ENCODE data around the gene ADCY1. TPM values are rescaled to one million over a fixed set of nuclear protein-coding genes. Genes with fewer than 3 reads are reported as not detected.
"Not testable (repeated sequence)": the region's sequence is repeated elsewhere in the genome, so short reads cannot be mapped to it uniquely, and the experiment has no call there.

Gene ADCY1
- total and polyA plus RNA-seq, 2 experiments from 2014 or later, result 15.6 to 22.9 TPM

DNA sequence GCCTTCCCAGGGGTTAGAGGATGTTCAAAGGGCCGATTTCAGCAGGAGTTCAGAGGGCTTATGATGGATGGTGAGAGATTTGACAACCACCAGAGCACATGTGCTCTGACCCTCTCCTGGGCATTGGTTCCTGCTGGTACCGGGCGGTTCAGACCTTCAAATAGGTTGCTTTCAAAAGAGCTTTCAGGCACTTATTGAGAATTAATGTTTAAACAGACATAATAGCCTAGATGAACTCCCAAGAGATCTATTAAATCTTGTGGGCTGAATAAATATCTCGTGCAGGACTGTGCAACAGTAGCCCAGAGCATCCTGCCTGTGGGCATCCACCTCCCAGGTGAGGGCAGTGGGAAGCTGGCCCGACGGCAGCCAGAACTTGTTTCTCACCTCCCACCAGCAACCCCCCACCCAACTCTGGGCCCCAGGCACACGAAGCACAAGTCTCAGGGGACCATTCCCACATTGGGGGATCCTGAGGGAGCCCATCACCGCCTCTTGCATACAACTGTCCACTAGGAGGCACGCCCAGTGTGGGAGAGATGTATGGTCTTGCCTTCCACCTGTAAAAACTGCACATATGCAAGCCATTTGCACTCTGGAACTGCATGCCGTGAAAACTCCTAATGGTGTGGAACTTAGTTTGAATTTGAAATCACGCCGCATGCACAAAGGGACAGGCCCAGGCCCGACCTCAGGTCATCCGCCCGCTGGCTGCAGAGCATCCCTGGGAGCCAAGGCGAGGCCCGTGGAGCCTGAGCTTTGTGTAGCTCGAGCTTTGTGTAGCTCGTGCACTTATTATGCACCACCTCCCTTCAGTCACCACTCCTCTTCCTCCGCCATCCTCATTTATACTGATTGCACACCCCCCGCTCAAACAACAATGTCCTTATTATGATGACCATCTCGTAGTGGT is 147.8 kb downstream of the ADCY1 start:
- TF ChIP-seq, protein P1, sequence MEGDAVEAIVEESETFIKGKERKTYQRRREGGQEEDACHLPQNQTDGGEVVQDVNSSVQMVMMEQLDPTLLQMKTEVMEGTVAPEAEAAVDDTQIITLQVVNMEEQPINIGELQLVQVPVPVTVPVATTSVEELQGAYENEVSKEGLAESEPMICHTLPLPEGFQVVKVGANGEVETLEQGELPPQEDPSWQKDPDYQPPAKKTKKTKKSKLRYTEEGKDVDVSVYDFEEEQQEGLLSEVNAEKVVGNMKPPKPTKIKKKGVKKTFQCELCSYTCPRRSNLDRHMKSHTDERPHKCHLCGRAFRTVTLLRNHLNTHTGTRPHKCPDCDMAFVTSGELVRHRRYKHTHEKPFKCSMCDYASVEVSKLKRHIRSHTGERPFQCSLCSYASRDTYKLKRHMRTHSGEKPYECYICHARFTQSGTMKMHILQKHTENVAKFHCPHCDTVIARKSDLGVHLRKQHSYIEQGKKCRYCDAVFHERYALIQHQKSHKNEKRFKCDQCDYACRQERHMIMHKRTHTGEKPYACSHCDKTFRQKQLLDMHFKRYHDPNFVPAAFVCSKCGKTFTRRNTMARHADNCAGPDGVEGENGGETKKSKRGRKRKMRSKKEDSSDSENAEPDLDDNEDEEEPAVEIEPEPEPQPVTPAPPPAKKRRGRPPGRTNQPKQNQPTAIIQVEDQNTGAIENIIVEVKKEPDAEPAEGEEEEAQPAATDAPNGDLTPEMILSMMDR (IDR thresholded peaks at IDR 0.05; ENCODE audit: low read depth, low read length), result no peak
- DNase-seq (ENCODE audit: low read depth in 1 of 2, low spot score in 1 of 2), result no peak

DNA sequence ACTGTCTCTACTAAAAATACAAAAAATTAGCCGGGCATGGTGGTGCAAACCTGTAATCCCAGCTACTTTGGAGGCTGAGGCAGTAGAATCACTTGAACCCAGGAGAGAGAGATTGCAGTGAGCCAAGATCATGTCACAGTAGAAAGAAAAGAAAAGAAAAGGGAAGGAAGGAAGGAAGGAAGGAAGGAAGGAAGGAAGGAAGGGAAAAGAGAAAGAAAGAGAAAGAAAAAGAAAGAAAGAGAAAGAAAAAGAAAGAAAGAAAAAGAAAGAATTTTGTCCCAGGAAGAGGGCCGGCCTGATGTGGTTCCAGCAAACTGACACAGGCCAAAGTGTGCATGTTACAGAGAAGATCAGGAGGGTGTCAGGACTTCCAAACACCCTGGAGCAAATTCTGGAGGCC is 151.1 kb downstream of the ADCY1 start:
- not testable (repeated sequence) for H3K27me3 ChIP-seq; H3K4me1 ChIP-seq (ENCODE audit: low read depth); DNase-seq (ENCODE audit: low read depth in 1 of 2, low spot score in 1 of 2); H3K9me3 ChIP-seq (ENCODE audit: low read depth); H3K4me3 ChIP-seq; H3K27ac ChIP-seq
- peaks cover 13% of the 10 kb centered on the region for H3K36me3 ChIP-seq

More for the DNA sequence above, 147.8 kb downstream of the ADCY1 start:
- Histone ChIP-seq H3K27ac (no peak overlapping the region), H3K36me3 (peaks cover 8% of the 10 kb centered on the region), H3K4me1 (ENCODE audit: low read depth) (no peaks in the 10 kb centered on the region), H3K9me3 (ENCODE audit: low read depth) (no peaks in the 10 kb centered on the region), H3K27me3 (no peaks in the 10 kb centered on the region), H3K4me3 (no peak overlapping the region)

DNA sequence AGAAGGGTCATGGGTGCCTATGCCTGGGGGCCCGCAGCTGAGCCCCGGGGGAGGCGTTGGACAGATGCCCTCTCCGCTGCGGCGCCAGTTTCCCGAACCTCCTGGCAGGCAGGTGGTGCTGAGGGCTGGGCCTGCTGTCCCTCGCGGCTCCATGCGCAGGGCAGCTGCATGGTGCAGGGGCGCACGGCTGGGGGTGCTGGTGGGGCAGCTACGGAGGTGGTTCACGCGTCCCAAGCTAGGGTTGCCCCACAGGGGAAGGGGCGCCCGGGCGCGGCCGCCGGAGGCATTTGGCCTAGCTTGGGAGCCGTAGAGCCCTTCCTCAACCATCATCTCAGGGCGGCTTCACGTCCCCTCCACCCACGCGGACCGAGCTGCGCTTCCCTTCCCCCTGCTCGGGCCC is 152.7 kb downstream of the ADCY1 start:
- DNase-seq (ENCODE audit: low read depth in 1 of 2, low spot score in 1 of 2), result no peak
- Histone ChIP-seq H3K27ac (no peak overlapping the region), H3K4me3 (no peak overlapping the region), H3K36me3 (peaks cover 13% of the 10 kb centered on the region), H3K9me3 (ENCODE audit: low read depth) (no peaks in the 10 kb centered on the region), H3K27me3 (no peaks in the 10 kb centered on the region), H3K4me1 (ENCODE audit: low read depth) (no peaks in the 10 kb centered on the region)
- TF ChIP-seq, protein P1 (IDR thresholded peaks at IDR 0.05; ENCODE audit: low read depth, low read length), result no peak

DNA sequence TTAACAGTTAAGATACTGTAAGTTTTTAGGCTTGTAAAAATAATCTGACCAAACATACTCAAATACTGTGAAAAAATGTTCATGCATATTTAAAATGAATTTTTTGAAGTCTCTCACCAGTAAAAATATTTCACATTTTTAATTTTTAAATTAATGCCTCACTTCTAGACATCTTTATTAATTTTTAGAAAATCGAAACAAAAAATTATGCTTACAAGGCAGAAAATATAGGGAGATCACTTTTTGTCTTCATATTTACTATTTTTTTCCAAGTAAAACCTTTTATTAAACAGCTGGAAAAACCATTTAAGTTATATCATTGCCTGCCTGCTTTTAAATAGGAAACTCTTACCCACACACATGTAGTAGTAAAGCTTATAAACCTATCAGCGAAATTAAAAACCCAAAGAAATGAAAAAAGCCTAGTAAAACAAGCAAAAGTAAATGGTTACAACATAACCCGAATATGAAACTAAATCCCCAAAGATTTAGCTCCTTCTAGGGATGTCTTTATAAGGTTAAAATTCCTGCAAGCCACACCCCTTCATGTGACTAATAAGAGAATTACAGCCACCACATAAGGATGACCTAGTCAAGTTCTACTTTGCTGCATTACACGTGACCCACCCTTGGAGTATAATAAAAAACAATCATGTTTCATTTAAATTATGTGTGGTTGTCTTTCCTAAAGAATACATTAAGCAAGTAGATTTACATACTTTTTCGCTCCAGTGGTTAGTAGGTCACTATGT is 157.7 kb downstream of the ADCY1 start:
- H3K36me3 ChIP-seq; H3K27ac ChIP-seq; H3K4me1 ChIP-seq (ENCODE audit: low read depth); H3K9me3 ChIP-seq (ENCODE audit: low read depth); H3K4me3 ChIP-seq; H3K27me3 ChIP-seq: not testable (repeated sequence)
- peak in 1 of 2 donors; percentile 51 for DNase-seq (ENCODE audit: low read depth in 1 of 2, low spot score in 1 of 2)

DNA sequence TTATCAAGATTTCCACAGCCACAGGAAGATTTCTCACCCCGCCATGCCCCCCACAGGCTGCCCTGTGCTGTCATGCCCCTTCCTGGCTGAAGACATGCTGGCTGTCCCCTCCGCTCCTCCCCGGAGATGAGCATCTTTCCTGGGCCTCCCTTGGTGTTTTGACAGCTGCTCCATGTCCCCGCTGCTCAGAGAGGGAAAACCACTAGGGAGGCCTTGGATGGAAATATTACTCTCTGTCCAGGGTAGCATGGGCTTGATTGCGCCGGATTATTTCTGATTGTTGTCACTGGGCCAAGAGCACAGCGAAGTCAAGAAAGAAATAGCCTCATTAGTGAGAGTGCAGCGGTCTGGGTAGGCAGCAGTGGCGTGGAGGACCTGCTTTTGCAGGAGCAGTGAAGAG is 164.8 kb downstream of the ADCY1 start:
- H3K9me3 ChIP-seq (ENCODE audit: low read depth); H3K27me3 ChIP-seq; H3K4me3 ChIP-seq; DNase-seq (ENCODE audit: low read depth in 1 of 2, low spot score in 1 of 2); H3K27ac ChIP-seq; H3K36me3 ChIP-seq; H3K4me1 ChIP-seq (ENCODE audit: low read depth): not testable (repeated sequence)

DNA sequence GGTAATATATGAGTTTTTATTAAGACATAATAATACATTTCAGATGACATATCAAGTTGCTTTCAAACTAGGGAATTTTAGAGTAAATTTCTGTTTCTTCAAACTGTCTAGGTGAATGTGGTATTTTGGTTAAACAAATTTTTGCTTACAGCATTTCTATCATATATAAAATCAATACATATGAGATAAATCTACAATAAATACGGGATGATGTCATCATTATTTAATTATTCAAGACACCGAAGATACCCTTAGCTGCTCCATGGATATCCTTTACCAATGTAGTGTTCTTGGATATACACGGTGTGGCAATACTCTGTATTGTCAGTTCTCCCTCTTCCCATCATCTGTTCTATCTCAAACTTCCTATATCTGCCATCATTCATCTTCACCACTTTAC is 166.4 kb downstream of the ADCY1 start:
- not testable (repeated sequence) for H3K4me1 ChIP-seq (ENCODE audit: low read depth); H3K27me3 ChIP-seq; H3K27ac ChIP-seq; H3K36me3 ChIP-seq; H3K9me3 ChIP-seq (ENCODE audit: low read depth); H3K4me3 ChIP-seq; DNase-seq (ENCODE audit: low read depth in 1 of 2, low spot score in 1 of 2)

DNA sequence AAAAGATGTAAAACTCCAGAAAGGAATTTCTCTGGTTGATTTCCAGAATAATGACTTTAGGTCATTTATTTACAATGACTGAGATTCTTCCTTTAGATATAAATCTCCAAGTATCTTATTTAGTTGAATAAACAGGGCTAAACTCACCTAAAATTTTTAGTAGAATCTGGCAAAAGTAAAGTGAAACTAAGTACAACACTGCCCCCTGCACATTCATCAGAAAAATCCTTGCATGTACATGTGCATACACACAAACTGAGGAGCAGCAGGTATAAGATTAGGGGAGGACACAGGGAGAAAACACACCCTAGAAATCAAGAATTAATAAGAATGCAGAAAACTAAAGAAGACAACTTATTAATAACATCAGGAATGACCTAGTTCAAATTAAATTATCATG is 174.8 kb downstream of the ADCY1 start:
- H3K27me3 ChIP-seq; H3K4me1 ChIP-seq (ENCODE audit: low read depth); H3K36me3 ChIP-seq; H3K27ac ChIP-seq; H3K4me3 ChIP-seq; H3K9me3 ChIP-seq (ENCODE audit: low read depth): not testable (repeated sequence)
- peak in 1 of 2 donors; percentile 25 for DNase-seq (ENCODE audit: low read depth in 1 of 2, low spot score in 1 of 2)

DNA sequence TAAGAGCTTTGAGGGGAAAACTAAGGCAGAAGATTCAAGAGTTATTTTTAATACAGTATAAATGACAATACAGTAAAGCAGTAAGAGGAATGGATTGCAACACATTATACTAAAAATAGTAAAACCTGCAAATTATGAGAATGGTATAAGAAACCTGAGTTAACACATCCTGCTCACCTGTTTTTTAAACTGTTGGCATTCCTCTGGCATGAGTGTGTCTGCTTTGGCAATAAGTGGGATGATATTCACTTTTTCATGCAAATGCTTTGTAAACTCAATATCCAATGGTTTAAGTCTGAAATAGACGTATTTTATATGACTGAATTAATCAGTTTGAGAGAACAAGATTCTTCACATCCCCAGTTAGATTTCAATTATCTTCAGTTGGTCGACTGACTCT is 177.2 kb downstream of the ADCY1 start:
- not testable (repeated sequence) for H3K36me3 ChIP-seq; H3K4me3 ChIP-seq; H3K9me3 ChIP-seq (ENCODE audit: low read depth); H3K27ac ChIP-seq; H3K4me1 ChIP-seq (ENCODE audit: low read depth); H3K27me3 ChIP-seq; DNase-seq (ENCODE audit: low read depth in 1 of 2, low spot score in 1 of 2)

DNA sequence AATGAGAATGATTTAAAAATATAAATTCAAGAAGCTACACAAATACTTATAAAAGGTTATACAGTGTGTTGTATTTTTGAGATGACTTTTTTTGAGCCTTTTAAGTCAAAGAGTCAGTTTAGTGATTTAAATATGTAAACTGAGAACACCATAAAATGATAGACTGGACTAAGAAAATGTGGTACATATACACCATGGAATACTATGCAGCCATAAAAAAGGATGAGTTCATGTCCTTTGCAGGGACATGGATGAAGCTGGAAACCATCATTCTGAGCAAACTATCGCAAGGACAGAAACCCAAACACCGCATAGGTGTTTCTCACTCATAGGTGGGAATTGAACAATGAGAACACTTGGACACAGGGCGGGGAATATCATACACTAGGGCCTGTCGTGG is 182.2 kb downstream of the ADCY1 start:
- H3K36me3 ChIP-seq; H3K27me3 ChIP-seq; H3K4me1 ChIP-seq (ENCODE audit: low read depth); H3K9me3 ChIP-seq (ENCODE audit: low read depth); DNase-seq (ENCODE audit: low read depth in 1 of 2, low spot score in 1 of 2); H3K27ac ChIP-seq; H3K4me3 ChIP-seq: not testable (repeated sequence)

Data from cardiac muscle cell (in vitro differentiated cells and primary cell).